ENCODE data around the gene ZNF19.

ZNF19 gene

DNA sequence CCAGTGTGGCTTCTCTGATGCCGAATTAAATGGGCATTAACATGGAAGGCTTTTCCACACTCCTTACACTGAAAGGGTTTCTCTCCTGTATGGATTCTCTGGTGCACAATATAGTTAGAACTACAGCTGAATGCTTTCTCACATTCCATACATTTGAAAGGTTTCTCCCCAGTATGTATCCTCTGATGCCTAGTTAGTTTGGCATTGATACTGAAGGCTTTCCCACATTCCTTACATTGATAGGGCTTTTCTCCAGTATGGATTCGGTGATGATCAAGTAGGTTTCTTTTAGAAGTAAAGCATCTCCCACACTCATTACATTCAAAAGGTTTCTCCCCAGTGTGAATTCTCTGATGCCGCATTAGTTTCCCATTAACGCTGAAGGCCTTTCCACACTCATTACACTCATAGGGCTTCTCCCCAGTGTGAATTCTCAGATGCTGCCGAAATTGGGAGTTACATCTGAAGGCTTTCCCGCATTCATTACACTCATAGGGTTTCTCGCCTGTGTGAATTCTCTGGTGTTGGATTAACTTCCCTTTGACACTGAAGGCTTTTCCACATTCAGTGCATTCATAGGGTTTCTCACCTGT, 40.8 kb downstream of the ZNF19 start:
- no peaks in the 10 kb centered on the region for H3K27me3 ChIP-seq (ENCODE audit: control insufficient read depth, insufficient read depth, low read length, poor library complexity, severe bottlenecking)
- peaks cover 21% of the 10 kb centered on the region for H3K9me3 ChIP-seq (ENCODE audit: control insufficient read depth, low read length)
- H3K27ac ChIP-seq (ENCODE audit: insufficient read depth, low read depth, low read length, poor library complexity, severe bottlenecking) = no peak overlapping the region
- peaks cover 50% of the 10 kb centered on the region for H3K36me3 ChIP-seq (ENCODE audit: control insufficient read depth, insufficient read depth, low read length)
- 93 to 95% methylated on average over 6 to 7 of the region's 7 CpGs for WGBS, 2 experiments
- no peaks in the 10 kb centered on the region for H3K4me1 ChIP-seq (ENCODE audit: control insufficient read depth, insufficient read depth, low read length)
- H3K4me3 ChIP-seq (ENCODE audit: insufficient read depth, low read depth, low read length) = no peak overlapping the region

DNA sequence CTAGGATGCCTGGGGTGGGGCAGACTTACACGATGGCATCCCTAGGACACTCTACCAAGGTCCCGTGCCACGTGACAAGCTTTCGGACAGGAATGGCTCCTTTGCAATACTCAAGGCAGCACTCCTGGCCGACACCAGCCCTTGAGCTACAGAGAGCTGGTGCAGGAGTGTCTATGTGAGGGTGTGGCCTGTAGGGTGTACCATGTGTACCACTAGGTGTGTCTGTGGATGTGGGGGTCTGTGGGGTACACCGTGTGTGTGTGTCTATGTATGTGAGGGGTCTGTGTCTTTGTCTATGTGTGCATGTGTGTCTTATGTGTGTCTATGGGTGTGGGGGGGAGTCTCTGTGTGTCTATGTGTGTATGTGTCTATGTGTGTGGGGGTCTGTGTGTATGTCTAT, 45.4 kb downstream of the ZNF19 start:
- H3K27me3 ChIP-seq (ENCODE audit: control insufficient read depth, insufficient read depth, low read length, poor library complexity, severe bottlenecking) = no peaks in the 10 kb centered on the region
- no peaks in the 10 kb centered on the region for H3K4me1 ChIP-seq (ENCODE audit: control insufficient read depth, insufficient read depth, low read length)
- no peak overlapping the region for H3K4me3 ChIP-seq (ENCODE audit: insufficient read depth, low read depth, low read length)
- WGBS, 2 experiments = 89 to 90% methylated on average over 6 of the region's 6 CpGs
- peaks cover 10% of the 10 kb centered on the region for H3K36me3 ChIP-seq (ENCODE audit: control insufficient read depth, insufficient read depth, low read length)
- H3K9me3 ChIP-seq (ENCODE audit: control insufficient read depth, low read length) = peaks cover 6% of the 10 kb centered on the region
- no peak overlapping the region for H3K27ac ChIP-seq (ENCODE audit: insufficient read depth, low read depth, low read length, poor library complexity, severe bottlenecking)

DNA sequence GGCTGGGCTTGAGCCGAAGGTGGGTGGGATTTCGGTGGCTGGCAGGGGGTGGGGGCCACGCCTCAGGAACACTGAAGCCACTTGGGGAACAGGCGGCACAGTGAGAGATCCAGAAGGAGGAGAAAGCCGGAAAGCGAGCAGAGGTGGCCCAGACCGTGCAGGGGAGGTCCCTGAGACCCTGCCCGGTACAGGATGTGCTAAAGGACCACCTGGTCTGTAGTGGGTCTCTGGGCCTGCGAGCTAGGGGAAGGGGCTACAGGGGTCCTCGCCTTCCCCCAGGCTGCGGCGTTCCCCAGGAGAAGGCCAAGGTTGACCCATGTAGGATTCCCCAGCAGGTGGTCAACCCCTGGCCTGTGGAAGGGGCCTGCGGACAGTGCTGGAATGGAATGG, 47.1 kb downstream of the ZNF19 start, which contains the start of gene TLE7:
TSS of gene TLE7 (minus strand) at position 4 of the 390 bp plus-strand sequence. CDS start 8,730 bp downstream, outside the sequence.
- no peaks in the 10 kb centered on the region for H3K36me3 ChIP-seq (ENCODE audit: control insufficient read depth, insufficient read depth, low read length)
- no peaks in the 10 kb centered on the region for H3K4me1 ChIP-seq (ENCODE audit: control insufficient read depth, insufficient read depth, low read length)
- H3K9me3 ChIP-seq (ENCODE audit: control insufficient read depth, low read length) = peaks cover 2% of the 10 kb centered on the region
- H3K27me3 ChIP-seq (ENCODE audit: control insufficient read depth, insufficient read depth, low read length, poor library complexity, severe bottlenecking) = no peaks in the 10 kb centered on the region
- 91 to 93% methylated on average over 13 of the region's 13 CpGs for WGBS, 2 experiments
- H3K4me3 ChIP-seq (ENCODE audit: insufficient read depth, low read depth, low read length) = no peak within 1 kb of the TSS
- H3K27ac ChIP-seq (ENCODE audit: insufficient read depth, low read depth, low read length, poor library complexity, severe bottlenecking) = no peak within 1 kb of the TSS

DNA sequence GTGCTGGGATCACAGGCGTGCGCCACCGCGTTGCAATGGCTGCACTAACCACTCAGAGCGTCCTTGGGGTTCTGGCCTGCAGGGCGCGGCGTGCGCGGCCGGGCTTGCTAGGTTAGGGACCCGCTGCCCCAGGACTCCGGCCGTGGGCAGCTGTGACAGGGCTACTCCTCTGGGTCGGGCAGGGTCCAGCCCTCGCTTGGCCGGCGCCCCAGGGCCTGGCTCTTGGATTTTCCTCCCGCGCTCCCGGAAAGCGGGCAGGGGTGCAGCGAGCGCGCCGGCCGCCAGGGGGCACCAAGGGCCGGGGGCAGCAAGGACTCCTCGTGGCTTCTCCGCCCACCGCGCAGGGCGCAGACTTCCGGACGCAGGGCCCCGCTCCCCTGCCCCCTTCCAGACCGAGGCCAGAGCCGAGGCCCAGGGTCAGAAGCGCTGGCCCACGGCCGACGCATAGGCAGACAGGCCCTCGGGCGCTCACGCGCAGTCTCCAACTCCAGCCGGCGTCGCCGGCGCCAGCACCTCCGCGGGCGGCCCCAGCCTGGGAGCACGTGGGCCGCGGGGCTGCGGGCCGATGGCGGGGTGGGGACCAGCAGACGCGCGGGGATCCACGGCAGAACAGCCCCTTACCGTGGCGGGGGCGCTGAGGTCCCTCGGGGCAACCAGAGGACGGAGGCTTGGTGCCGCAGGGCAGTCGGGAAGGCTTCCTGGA, 47.6 kb downstream of the ZNF19 start:
- H3K4me1 ChIP-seq (ENCODE audit: control insufficient read depth, insufficient read depth, low read length) = no peaks in the 10 kb centered on the region
- no peaks in the 10 kb centered on the region for H3K27me3 ChIP-seq (ENCODE audit: control insufficient read depth, insufficient read depth, low read length, poor library complexity, severe bottlenecking)
- WGBS, 2 experiments = 93 to 94% methylated on average over 71 of the region's 71 CpGs
- H3K36me3 ChIP-seq (ENCODE audit: control insufficient read depth, insufficient read depth, low read length) = no peaks in the 10 kb centered on the region
- no peak overlapping the region for H3K27ac ChIP-seq (ENCODE audit: insufficient read depth, low read depth, low read length, poor library complexity, severe bottlenecking)
- no peaks in the 10 kb centered on the region for H3K9me3 ChIP-seq (ENCODE audit: control insufficient read depth, low read length)
- H3K4me3 ChIP-seq (ENCODE audit: insufficient read depth, low read depth, low read length) = no peak overlapping the region

DNA sequence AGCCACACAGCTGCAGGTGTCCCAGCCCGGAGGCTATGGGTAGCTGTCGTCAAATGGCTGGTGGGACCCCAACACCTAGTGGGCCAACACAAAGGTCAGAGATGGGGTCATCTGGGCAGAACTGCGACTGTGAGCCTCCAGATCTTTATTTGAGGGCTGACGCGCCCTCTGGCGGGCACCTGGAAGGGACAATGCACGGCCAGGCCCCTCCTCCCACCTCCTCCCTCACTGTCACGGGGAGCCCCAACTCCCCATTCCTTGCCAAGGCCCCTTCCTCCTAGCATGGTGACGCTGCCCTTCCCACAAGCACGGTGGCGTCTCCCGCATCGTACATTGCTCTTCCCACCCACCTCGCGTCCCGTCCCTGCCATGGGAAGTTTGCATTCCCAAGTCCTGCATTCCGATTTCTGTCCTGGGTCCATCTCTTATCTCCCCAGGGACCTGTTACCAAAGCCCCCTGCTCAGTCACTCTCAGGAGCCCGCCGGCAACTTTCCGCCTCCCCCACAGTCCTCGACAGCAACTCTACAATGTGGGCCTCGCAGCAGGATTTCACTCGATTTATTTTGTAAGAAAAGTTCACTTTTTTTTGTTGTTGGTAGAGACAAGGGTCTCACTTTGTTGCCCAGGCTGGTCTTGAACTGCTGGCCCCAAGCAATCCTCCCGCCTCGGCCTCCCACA, 48.3 kb downstream of the ZNF19 start:
- H3K4me1 ChIP-seq (ENCODE audit: control insufficient read depth, insufficient read depth, low read length) = no peaks in the 10 kb centered on the region
- H3K27me3 ChIP-seq (ENCODE audit: control insufficient read depth, insufficient read depth, low read length, poor library complexity, severe bottlenecking) = no peaks in the 10 kb centered on the region
- no peak overlapping the region for H3K4me3 ChIP-seq (ENCODE audit: insufficient read depth, low read depth, low read length)
- 73 to 74% methylated on average over 25 of the region's 25 CpGs for WGBS, 2 experiments
- H3K9me3 ChIP-seq (ENCODE audit: control insufficient read depth, low read length) = no peaks in the 10 kb centered on the region
- H3K36me3 ChIP-seq (ENCODE audit: control insufficient read depth, insufficient read depth, low read length) = no peaks in the 10 kb centered on the region
- H3K27ac ChIP-seq (ENCODE audit: insufficient read depth, low read depth, low read length, poor library complexity, severe bottlenecking) = no peak overlapping the region

DNA sequence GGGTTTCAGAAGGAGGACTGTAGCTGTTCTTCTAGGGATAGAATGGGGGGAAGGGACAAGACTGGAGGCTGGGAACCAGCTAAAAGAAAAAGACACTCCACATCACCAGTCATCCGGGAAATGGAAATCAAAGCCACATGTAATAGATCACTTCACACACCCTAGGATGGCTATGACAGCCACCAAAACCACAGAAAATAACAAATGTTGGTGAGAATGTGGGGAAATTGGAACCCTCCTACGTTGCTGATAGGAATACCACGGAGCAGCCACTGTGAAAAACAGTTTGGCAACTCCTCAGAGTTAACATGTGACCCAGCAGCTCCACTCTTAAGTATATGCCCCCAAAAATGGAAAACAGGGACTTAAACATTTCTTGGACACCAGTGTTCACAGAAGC, 49.6 kb downstream of the ZNF19 start:
- no peaks in the 10 kb centered on the region for H3K4me1 ChIP-seq (ENCODE audit: control insufficient read depth, insufficient read depth, low read length)
- H3K9me3 ChIP-seq (ENCODE audit: control insufficient read depth, low read length) = no peaks in the 10 kb centered on the region
- no peak overlapping the region for H3K27ac ChIP-seq (ENCODE audit: insufficient read depth, low read depth, low read length, poor library complexity, severe bottlenecking)
- H3K27me3 ChIP-seq (ENCODE audit: control insufficient read depth, insufficient read depth, low read length, poor library complexity, severe bottlenecking) = no peaks in the 10 kb centered on the region
- no peaks in the 10 kb centered on the region for H3K36me3 ChIP-seq (ENCODE audit: control insufficient read depth, insufficient read depth, low read length)
- no peak overlapping the region for H3K4me3 ChIP-seq (ENCODE audit: insufficient read depth, low read depth, low read length)
- whole genome bisulfite sequencing, 2 experiments = 65 to 68% methylated on average over 2 to 3 of the region's 3 CpGs

DNA sequence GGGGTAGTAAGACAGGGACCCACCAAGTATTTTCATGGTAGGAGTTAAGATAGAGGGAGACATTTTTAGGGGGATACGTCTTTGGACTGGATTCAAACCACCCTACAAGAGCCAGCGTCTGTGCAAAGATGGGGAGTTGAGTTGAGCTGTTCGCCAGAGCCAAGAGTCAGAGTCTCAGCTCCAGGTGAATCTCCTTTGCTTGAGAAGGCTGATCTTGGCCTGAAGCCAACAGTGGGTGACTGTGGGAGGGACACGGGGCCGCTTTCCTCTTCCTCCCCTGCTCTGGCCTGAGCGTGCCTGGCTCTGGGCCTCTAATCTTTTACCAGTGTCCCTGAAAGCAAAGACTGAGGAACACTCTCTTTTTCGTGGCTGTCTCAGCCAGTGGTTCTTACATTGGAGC, 52.7 kb downstream of the ZNF19 start:
- H3K36me3 ChIP-seq (ENCODE audit: control insufficient read depth, insufficient read depth, low read length) = no peaks in the 10 kb centered on the region
- no peak overlapping the region for H3K27ac ChIP-seq (ENCODE audit: insufficient read depth, low read depth, low read length, poor library complexity, severe bottlenecking)
- no peak overlapping the region for H3K4me3 ChIP-seq (ENCODE audit: insufficient read depth, low read depth, low read length)
- H3K27me3 ChIP-seq (ENCODE audit: control insufficient read depth, insufficient read depth, low read length, poor library complexity, severe bottlenecking) = no peaks in the 10 kb centered on the region
- no peaks in the 10 kb centered on the region for H3K4me1 ChIP-seq (ENCODE audit: control insufficient read depth, insufficient read depth, low read length)
- 86 to 88% methylated on average over 7 of the region's 7 CpGs for WGBS, 2 experiments
- H3K9me3 ChIP-seq (ENCODE audit: control insufficient read depth, low read length) = no peaks in the 10 kb centered on the region

DNA sequence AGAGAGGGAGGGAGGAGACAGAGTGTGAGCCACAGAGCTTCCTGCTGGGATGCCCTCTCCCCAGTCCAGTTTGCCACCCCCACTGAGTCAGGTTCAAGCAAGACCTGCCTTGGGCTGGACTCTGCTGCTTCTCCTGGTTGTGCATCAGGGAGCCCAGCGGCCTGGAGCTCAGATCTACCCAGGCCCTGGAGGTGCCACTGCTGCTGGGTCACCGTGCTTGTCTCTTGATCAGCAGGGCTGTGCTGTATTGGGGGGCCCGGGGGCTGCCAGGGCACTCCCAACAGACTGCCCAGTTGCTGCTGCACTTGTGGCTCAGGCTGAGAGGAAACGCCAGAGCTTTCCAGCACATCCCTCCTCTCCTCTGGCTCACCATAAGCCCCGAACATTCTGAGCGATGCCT, 56.2 kb downstream of the ZNF19 start:
- Histone ChIP-seq H3K9me3 (ENCODE audit: control insufficient read depth, low read length) (no peaks in the 10 kb centered on the region), H3K4me1 (ENCODE audit: control insufficient read depth, insufficient read depth, low read length) (no peaks in the 10 kb centered on the region), H3K36me3 (ENCODE audit: control insufficient read depth, insufficient read depth, low read length) (no peaks in the 10 kb centered on the region), H3K27me3 (ENCODE audit: control insufficient read depth, insufficient read depth, low read length, poor library complexity, severe bottlenecking) (peaks cover 8% of the 10 kb centered on the region), H3K4me3 (ENCODE audit: insufficient read depth, low read depth, low read length) (no peak overlapping the region), H3K27ac (ENCODE audit: insufficient read depth, low read depth, low read length, poor library complexity, severe bottlenecking) (no peak overlapping the region)
- 83 to 86% methylated on average over 6 of the region's 6 CpGs for WGBS, 2 experiments

DNA sequence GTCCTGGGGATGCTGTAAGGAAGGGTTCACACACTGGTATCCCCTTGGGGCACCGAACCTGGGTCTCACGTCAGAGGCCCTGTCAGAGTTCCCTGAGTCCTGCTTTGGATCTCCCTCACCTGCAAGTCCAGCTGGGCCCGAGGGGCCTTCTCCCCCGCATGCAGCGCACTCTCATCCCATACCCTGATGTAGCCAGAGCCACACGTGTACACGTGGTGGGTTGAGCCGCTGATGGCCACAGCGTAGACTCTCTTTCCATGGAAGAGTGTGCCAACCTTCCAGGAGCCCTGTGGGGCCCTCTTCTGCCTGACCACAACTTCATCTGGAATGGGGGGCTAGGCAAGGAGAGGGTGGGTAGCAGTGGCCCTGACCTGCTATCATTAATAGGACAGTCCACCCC, 57.1 kb downstream of the ZNF19 start:
- 90 to 94% methylated on average over 9 of the region's 9 CpGs for WGBS, 2 experiments
- Histone ChIP-seq H3K4me3 (ENCODE audit: insufficient read depth, low read depth, low read length) (no peak overlapping the region), H3K36me3 (ENCODE audit: control insufficient read depth, insufficient read depth, low read length) (no peaks in the 10 kb centered on the region), H3K27me3 (ENCODE audit: control insufficient read depth, insufficient read depth, low read length, poor library complexity, severe bottlenecking) (peaks cover 12% of the 10 kb centered on the region), H3K27ac (ENCODE audit: insufficient read depth, low read depth, low read length, poor library complexity, severe bottlenecking) (no peak overlapping the region), H3K4me1 (ENCODE audit: control insufficient read depth, insufficient read depth, low read length) (no peaks in the 10 kb centered on the region), H3K9me3 (ENCODE audit: control insufficient read depth, low read length) (no peaks in the 10 kb centered on the region)

DNA sequence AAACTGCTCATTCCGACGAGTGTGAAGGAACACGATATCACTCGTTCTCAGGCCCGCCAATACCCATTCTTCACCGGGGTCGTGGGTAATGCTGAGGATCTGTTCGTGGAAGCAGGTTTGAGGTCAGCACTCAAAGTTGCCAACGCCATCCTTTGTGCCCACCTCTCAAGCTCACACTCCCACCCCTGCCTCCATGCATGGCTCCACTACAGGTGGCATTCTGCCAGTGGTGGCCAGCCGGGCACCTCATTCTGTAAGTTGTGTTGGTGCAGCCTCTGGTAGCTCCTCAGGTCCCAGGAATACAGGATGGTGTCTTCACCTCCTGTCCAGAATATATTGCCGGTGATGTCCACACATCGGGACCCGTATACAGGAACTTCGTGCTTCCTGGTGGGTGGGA, 57.9 kb downstream of the ZNF19 start:
- H3K9me3 ChIP-seq (ENCODE audit: control insufficient read depth, low read length) = no peaks in the 10 kb centered on the region
- H3K27me3 ChIP-seq (ENCODE audit: control insufficient read depth, insufficient read depth, low read length, poor library complexity, severe bottlenecking) = peaks cover 20% of the 10 kb centered on the region
- H3K4me1 ChIP-seq (ENCODE audit: control insufficient read depth, insufficient read depth, low read length) = no peaks in the 10 kb centered on the region
- H3K4me3 ChIP-seq (ENCODE audit: insufficient read depth, low read depth, low read length) = no peak overlapping the region
- H3K36me3 ChIP-seq (ENCODE audit: control insufficient read depth, insufficient read depth, low read length) = no peaks in the 10 kb centered on the region
- 90% methylated on average over 14 of the region's 14 CpGs for WGBS, 2 experiments
- no peak overlapping the region for H3K27ac ChIP-seq (ENCODE audit: insufficient read depth, low read depth, low read length, poor library complexity, severe bottlenecking)
